GM19193 (cell line): ENCODE measurements around the gene TBX3.

Experiments used
- POLR2A ChIP-seq: IDR thresholded peaks from 4 replicates; pipeline ENCODE4 v1.6.1; 2011; ENCODE audit not compliant: insufficient read depth, insufficient read length; ENCODE audit errors: extremely low read depth

The TBX3 gene

GRCh38 chr12:114668886-114669288 lies 15.1 kb downstream of the TBX3 start:
- no peak for TF ChIP-seq POLR2A

GRCh38 chr12:114668151-114668885 lies 15.7 kb downstream of the TBX3 start:
- TF ChIP-seq POLR2A, result no peak

GRCh38 chr12:114667669-114668150 lies 16.3 kb downstream of the TBX3 start:
- TF ChIP-seq POLR2A, result no peak

- no peak for TF ChIP-seq POLR2A
Measured at GRCh38 chr12:114666746-114667668, 17.0 kb downstream of the TBX3 start.

GRCh38 chr12:114665411-114666260 lies 18.3 kb downstream of the TBX3 start:
- no peak for TF ChIP-seq POLR2A

GRCh38 chr12:114664651-114665320 lies 19.2 kb downstream of the TBX3 start:
- TF ChIP-seq POLR2A, result no peak

GRCh38 chr12:114662512-114663177 lies 21.3 kb downstream of the TBX3 start:
- TF ChIP-seq POLR2A, result no peak

GRCh38 chr12:114661245-114661644 lies 22.7 kb downstream of the TBX3 start:
- no peak for TF ChIP-seq POLR2A

GRCh38 chr12:114659084-114659483 lies 24.9 kb downstream of the TBX3 start:
- no peak for TF ChIP-seq POLR2A

GRCh38 chr12:114658002-114658441 lies 26.0 kb downstream of the TBX3 start:
- TF ChIP-seq POLR2A, result no peak

GRCh38 chr12:114657597-114657920 lies 26.4 kb downstream of the TBX3 start:
- no peak for TF ChIP-seq POLR2A

GRCh38 chr12:114656906-114657596 lies 26.9 kb downstream of the TBX3 start:
- no peak for TF ChIP-seq POLR2A
